ENCODE measurements around the gene FRS3.

DNA sequence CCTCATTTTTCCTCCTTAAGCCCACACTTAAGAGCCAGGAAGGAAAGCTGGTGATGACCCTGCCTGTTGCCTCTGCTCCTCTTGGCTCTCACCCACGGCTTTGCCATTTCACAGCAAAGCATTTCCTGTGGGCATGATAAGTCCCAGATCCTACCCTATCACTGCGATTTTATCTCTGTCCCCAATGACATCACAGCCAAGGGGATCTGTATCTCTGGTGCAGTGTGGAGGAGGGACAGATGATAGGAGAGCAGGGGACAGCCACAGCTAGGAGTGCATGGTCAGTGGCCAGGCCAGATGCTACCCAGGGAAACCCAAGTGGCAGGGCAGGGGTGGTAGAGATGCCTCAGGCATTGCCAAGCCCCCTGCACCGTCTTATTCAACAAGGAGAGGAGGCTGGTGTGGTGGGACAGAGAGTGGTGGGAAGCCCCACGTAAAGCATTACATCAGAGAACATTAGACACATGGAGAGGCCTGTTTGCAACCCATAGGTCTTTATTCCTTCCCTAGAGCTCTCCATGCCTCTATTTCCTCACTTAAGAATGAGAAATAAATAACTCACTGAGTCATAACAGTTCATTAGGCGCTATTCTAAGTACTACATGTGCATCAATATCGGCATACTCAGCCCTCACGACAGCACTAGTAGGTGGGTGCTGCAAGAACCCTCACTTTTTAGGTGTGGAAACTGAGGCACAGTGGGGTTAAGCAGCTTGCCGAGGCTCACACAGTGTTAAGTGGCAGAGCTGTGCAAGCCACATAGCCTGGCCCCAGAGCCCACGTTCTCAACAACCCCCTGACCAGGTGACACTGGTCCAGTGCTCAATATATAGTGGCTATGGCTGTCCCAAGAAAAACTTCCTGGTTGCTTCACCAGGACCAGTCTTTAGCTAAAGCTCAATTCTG lies 48.9 kb downstream of the FRS3 start:
- no peak for TF ChIP-seq CTBP1 (IDR thresholded peaks at IDR 0.05; ENCODE audit: borderline replicate concordance)
- TF ChIP-seq FOXK2 (IDR thresholded peaks at IDR 0.05): no peak
- TF ChIP-seq HDGF (IDR thresholded peaks at IDR 0.05; ENCODE audit: borderline replicate concordance): no peak
- no peak for TF ChIP-seq LEF1 (IDR thresholded peaks at IDR 0.05; ENCODE audit: borderline replicate concordance)
